Panc1 (cell line): ENCODE measurements around the gene RBMS1.

Source experiments
- CTCF ChIP-seq: fragments of 450-650 bp; IDR thresholded peaks from 2 replicates; pipeline ENCODE4 v1.5.1; 2017; ENCODE audit warnings: mild to moderate bottlenecking
- POLR2AphosphoS5 ChIP-seq: IDR thresholded peaks from 2 replicates; pipeline ENCODE4 v1.6.1; 2012; ENCODE audit warnings: mild to moderate bottlenecking, low read depth, low read length, moderate library complexity
- REST ChIP-seq, 2 experiments: IDR thresholded peaks; 2 replicates each; pipeline ENCODE4 v1.6.1; 2011 to 2012; ENCODE audit warnings: low read depth in 2 of 2, control low read depth in 1 of 2, low read length in 1 of 2, mild to moderate bottlenecking in 1 of 2, moderate library complexity in 1 of 2; ENCODE audit not compliant: insufficient read depth in 1 of 2
- SIN3A ChIP-seq: IDR thresholded peaks from 2 replicates; pipeline ENCODE4 v1.6.1; 2012; ENCODE audit warnings: low read depth, mild to moderate bottlenecking, low read length, moderate library complexity, borderline replicate concordance; ENCODE audit not compliant: insufficient read depth

- TF ChIP-seq CTCF (no peak), SIN3A (peak; percentile 46; the same call in 1 of the 2 replicates), POLR2AphosphoS5 (no peak), REST (IDR thresholded peaks at IDR 0.05; ENCODE audit: insufficient read depth in 1 of 2, low read depth in 2 of 2, low read length in 1 of 2) (no peak)
These were observed 993 bp downstream of the RBMS1 start for GRCh38 chr2:160492401-160493226.
